CD8-positive, alpha-beta memory T cell (primary cell): ENCODE results near the gene GLI2. TPM values are rescaled to one million over a fixed set of nuclear protein-coding genes. Genes with fewer than 3 reads are reported as not detected.

Source experiments
- CTCF ChIA-PET: fragments of 350-600 bp; sonication (Branson Sonifier 250); formaldehyde crosslinking; loops from one replicate; lab custom pipeline; 2021; ENCODE audit warnings: antibody characterized with exemption; lab: Charles Lee
- POLR2A ChIA-PET: fragments of 350-600 bp; sonication (Branson Sonifier 250); formaldehyde crosslinking; loops from one replicate; lab custom pipeline; 2021; ENCODE audit warnings: antibody characterized with exemption; lab: Charles Lee
- DNase-seq, 5 donors: peaks; one replicate each; pipeline versions ENCODE4 v3.0.0 to v3.0.0-alpha.2; 2020 to 2022; ENCODE audit warnings: mixed read lengths in 1 of 5
- H3K27ac ChIP-seq: one replicate; pipeline ENCODE4 v1.7.0; 2013; ENCODE audit warnings: low read depth, mild to moderate bottlenecking, low read length, moderate library complexity
- H3K27me3 ChIP-seq: 2 replicates; pipeline ENCODE4 v1.7.0; 2013; ENCODE audit warnings: low read length, mild to moderate bottlenecking; ENCODE audit not compliant: insufficient read depth, poor library complexity, severe bottlenecking
- H3K36me3 ChIP-seq: 2 replicates; pipeline ENCODE4 v1.7.0; 2013; ENCODE audit warnings: mild to moderate bottlenecking, low read length, moderate library complexity; ENCODE audit not compliant: insufficient read depth
- H3K4me1 ChIP-seq: 2 replicates; pipeline ENCODE4 v1.7.0; 2013; ENCODE audit warnings: mild to moderate bottlenecking, low read length, moderate library complexity; ENCODE audit not compliant: insufficient read depth
- H3K4me3 ChIP-seq: 2 replicates; pipeline ENCODE4 v1.7.0; 2013; ENCODE audit warnings: mild to moderate bottlenecking, low read length
- H3K9me3 ChIP-seq: 2 replicates; pipeline ENCODE4 v1.7.0; 2013; ENCODE audit warnings: mild to moderate bottlenecking, low read length
- H3K27ac Mint-ChIP-seq, 8 donors: one replicate each; pipeline ENCODE4 v1.8.0; 2020 to 2021; ENCODE audit warnings: mixed read lengths in 8 of 8, mild to moderate bottlenecking in 6 of 8, inconsistent platforms in 3 of 8, moderate library complexity in 3 of 8
- H3K27me3 Mint-ChIP-seq, 2 donors: one replicate each; pipeline ENCODE4 v1.8.0; 2020 to 2021; ENCODE audit warnings: mixed read lengths in 2 of 2, mild to moderate bottlenecking in 1 of 2, moderate library complexity in 1 of 2
- H3K36me3 Mint-ChIP-seq, 3 donors: one replicate each; pipeline ENCODE4 v1.8.0; 2020 to 2021; ENCODE audit warnings: mixed read lengths in 3 of 3, inconsistent platforms in 1 of 3, mild to moderate bottlenecking in 1 of 3
- H3K4me1 Mint-ChIP-seq, 3 donors: one replicate each; pipeline ENCODE4 v1.8.0; 2020 to 2021; ENCODE audit warnings: mixed read lengths in 3 of 3, inconsistent platforms in 1 of 3, mild to moderate bottlenecking in 1 of 3
- H3K4me3 Mint-ChIP-seq, 7 donors: one replicate each; pipeline ENCODE4 v1.8.0; 2020 to 2021; ENCODE audit warnings: mixed read lengths in 7 of 7, mild to moderate bottlenecking in 6 of 7, moderate library complexity in 4 of 7, inconsistent platforms in 2 of 7
- H3K9me3 Mint-ChIP-seq, 5 donors: one replicate each; pipeline ENCODE4 v1.8.0; 2020 to 2022; ENCODE audit warnings: mixed read lengths in 5 of 5, mild to moderate bottlenecking in 3 of 5, moderate library complexity in 2 of 5, inconsistent platforms in 1 of 5
- polyA plus RNA-seq: library from polyadenylated mRNA; unstranded; fragments of 300-500 nt; fragmentation: Illumina TruSeq; gene quantifications from one replicate; pipeline ENCODE4 v1.2.3, GENCODE V29; 2021
- total RNA-seq, 2 experiments: library from RNA; stranded (reverse); gene quantifications; one replicate each; pipeline ENCODE4 v1.2.3, GENCODE V29; 2021

The GLI2 gene
- total and polyA plus RNA-seq, 3 experiments from 2014 or later: not detected

GRCh38 chr2:120783371-120783791 is 47.7 kb downstream of the GLI2 start:
- peaks cover 2 to 4% of the 10 kb centered on the region in 2 donors for H3K27me3 Mint-ChIP-seq
- H3K4me3 ChIP-seq: no peak overlapping the region
- H3K9me3 ChIP-seq: no peaks in the 10 kb centered on the region
- CTCF ChIA-PET: no interaction called here
- H3K4me3 Mint-ChIP-seq: peak overlapping the region in 1 of 7 donors; percentile 53
- H3K9me3 Mint-ChIP-seq: no peaks in the 10 kb centered on the region
- POLR2A ChIA-PET: no interaction called here
- no peak overlapping the region for H3K27ac ChIP-seq
- H3K27ac Mint-ChIP-seq: peak overlapping the region in 1 of 8 donors; percentile 57
- DNase-seq: no peak
- H3K36me3 ChIP-seq: no peaks in the 10 kb centered on the region
- peaks cover 0 to 5% (median 4%) of the 10 kb centered on the region in 3 donors for H3K4me1 Mint-ChIP-seq
- H3K4me1 ChIP-seq: no peaks in the 10 kb centered on the region
- H3K27me3 ChIP-seq: no peaks in the 10 kb centered on the region
- no peaks in the 10 kb centered on the region for H3K36me3 Mint-ChIP-seq

- Histone ChIP-seq H3K4me1 (no peaks in the 10 kb centered on the region), H3K4me3 (no peak overlapping the region), H3K9me3 (no peaks in the 10 kb centered on the region), H3K36me3 (no peaks in the 10 kb centered on the region), H3K27me3 (no peaks in the 10 kb centered on the region), H3K27ac (no peak overlapping the region)
- no peak overlapping the region for H3K27ac Mint-ChIP-seq
- peaks cover 2 to 4% of the 10 kb centered on the region in 2 donors for H3K27me3 Mint-ChIP-seq
- ChIA-PET CTCF (no interaction called here), POLR2A (no interaction called here)
- no peaks in the 10 kb centered on the region for H3K36me3 Mint-ChIP-seq
- peaks cover 0 to 5% (median 4%) of the 10 kb centered on the region in 3 donors for H3K4me1 Mint-ChIP-seq
- no peak overlapping the region for H3K4me3 Mint-ChIP-seq
- no peak for DNase-seq
- H3K9me3 Mint-ChIP-seq: no peaks in the 10 kb centered on the region
Observed at GRCh38 chr2:120783969-120784372, 48.3 kb downstream of the GLI2 start.
